GM19455 (cell line): ENCODE data around the gene TSHZ2.
"Not testable (repeated sequence)": the region's sequence is repeated elsewhere in the genome, so short reads cannot be mapped to it uniquely, and the experiment has no call there.

Experiments
- ATAC-seq: cut with Tn5 transposase; IDR thresholded peaks from one replicate; pipeline ENCODE4 v1.9.1; 2021; ENCODE audit not compliant: unreplicated experiment

TSHZ2 gene

DNA sequence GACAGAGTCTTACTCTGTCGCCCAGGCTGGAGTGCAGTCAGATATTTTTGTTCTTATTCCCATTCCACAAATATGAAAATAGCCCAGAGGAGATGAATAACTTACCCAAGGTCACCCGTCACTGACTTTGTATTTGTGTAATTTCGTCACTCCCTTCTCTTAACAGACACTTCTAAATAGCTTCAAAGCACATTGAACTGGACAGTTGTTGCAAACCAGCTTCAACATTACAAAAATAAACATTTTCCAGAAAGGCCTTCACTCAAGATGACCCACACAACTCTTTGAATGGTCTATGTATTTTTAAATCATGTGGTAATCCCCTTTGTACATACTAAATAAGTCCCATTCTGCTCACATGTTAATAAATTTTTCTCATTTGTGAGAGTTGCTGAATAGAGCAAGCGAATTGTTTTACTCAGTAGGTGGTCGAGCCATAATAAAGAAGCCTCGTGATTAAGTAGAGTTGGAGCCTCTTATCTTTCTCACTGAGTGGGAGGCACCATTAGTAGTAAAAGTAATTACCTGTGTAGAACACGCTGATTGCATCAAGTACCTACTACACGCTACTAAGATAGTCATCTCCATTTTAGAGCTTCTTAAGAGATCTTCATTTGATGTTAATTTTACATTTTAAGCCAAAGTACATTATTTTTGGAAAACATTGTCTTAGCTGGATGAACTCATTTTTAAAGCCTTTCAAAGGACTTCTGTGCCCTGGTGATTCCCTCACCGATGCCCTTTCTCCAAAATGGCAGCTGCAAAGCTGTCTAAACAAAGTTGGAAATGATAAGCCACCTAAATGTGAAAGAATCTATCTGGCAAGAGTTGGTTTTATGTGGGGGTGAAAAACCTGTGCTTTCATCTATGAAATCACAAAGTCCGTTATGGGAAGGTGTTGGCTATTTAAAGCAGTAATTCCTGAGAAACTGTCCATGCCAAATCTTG lies 110.0 kb downstream of the TSHZ2 start:
- no peak for ATAC-seq

DNA sequence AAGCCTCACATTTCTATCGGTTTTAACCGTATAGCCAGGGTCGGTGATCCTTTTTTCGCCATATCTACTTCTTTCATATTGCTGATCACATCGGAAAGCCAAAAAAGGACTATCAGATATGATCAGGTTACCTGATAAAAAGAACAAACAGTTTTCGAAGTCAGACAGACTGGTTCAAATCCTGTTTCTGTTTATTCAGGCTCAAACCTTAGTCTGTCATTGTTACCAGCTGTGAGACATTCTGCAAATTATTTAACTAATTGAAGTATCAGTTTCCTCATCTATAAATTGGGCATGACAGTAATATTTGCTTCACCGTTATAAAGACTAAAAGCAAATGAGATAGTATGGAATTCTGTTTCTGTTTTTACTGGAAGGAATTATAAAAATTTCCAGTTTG lies 111.3 kb downstream of the TSHZ2 start:
- no peak for ATAC-seq

DNA sequence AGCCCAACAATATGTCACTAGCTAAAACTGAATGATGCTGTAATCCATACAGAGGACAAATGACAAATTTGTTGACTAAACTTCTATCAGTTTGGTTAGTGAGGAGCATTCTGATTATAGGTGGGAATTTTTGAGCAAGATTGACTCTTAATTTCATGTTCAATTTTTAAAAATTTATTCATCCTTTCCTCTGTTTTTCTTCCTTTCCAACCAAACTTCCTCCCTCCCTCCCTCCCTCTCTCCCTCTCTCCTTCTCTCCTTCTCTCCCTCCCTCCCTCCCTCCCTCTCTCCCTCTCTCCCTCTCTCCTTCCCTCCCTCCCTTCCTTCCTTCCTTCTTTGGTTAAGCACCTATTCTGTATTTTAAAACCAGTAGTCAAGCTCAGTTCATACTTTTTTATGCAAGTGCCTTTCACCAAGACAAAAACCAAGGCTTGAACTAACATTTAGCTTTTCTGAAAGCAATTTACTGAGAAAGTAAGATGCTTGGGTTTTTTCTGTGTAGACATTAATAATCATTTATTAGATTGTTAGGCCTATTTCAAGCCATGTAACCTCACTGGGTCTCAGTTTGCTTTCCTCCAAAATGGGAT lies 112.3 kb downstream of the TSHZ2 start:
- no peak for ATAC-seq

DNA sequence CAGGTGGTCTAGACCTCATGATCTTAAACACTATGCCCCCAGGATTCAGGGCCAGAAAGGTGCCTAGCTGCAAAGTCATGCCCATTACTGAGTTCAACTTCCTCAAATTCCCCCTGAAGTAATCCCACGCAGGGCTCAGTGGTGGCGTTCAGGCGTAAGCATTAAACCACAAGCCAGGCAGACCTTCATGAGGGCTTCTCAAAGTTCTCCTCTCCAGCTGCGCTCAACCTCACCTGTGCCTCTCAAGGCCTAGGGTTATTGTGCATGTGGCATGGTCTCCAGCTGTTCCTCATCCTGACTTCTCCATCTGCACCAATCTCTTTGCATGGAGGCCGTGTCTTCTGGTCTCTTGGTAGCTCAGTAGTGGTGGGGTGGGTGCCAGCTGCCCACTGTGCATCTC lies 113.6 kb downstream of the TSHZ2 start:
- no peak for ATAC-seq

DNA sequence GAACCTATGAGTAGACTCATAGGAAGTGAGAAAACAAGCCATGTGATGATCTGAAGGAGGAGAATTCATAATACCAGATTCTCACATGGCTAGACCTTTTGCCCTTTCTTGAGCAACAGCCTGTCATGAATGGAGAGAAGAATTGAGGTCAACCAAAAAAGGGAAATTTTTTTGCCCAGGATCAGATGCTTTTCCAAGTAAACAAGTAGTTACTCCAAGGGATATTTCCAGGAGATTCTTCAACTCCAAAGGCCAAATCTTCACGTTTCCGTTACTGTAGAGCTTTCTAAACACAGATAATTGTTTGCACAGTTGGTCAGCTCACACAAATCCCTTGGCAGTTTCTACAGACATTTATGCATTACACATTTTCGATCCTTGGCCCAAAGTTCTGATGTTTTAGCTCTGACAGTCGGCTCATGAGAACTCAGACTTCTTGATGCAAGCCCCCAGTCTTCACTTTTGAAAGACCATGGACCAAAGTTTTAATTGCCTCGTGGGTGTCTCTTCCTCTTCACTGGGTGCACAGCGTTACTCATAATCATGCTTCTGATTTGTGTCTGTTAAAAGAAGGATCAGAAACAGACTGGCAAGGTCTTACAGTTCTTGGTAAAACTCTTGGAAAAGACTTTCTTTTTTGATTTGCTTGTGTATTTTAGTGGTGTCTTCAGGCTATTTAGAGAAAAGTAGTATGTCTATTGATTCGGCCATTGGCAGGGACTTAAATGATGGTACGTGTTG lies 115.0 kb downstream of the TSHZ2 start:
- no peak for ATAC-seq

DNA sequence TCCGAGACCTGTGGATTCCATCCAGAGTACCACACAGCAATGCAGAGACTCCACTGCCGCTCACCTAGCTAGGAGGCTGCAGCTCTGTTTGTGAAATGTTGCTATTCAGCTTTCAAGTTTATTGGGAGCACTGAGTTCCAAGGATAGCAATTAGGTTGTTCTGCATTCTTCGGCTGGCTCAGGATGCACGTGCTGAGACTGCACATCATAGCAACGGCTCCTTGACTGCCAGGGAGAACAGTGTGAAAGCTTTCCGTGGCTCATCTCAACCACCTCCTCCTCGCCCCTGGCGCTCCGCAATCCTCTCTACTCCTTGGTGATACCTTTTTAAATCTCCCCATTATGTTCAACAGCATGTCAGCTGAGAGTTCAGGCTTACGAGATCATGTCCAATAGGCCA lies 116.6 kb downstream of the TSHZ2 start:
- no peak for ATAC-seq

DNA sequence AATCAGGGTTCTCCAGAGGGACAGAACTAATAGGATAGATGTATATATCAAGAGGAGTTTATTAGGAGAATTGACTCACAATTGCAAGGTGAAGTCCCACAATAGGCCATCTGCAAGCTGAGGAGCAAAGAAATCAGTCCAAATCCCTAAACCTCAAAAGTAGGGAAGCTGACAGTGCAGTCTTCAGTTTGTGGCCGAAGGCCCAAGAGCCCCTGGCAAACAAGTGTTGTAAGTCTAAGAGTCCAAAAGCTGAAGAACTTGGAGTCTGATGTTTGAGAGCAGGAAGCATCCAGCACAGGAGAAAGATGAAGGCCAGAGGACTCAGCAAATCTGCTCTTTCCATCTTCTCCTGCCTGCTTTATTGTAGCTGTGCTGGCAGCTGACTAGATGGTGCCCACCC lies 117.7 kb downstream of the TSHZ2 start:
- not testable (repeated sequence) for ATAC-seq

DNA sequence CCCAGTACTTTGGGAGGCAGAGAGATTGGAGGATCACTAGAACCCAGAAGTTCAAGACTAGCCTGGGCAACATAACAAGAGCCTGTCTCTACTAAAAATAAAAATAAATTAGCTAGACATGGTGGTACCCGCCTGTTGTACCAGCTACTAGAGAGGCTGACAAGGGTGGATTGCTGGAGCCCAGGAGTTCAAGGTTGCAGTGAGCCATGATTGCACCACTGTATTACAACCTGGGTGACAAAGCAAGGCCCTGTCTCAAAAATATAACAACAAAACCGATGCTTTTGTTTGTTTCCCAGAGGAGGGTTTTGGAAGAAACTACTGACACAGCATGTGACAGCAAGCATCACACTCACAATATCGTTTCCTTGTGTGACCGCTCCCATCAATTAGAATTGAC lies 119.6 kb downstream of the TSHZ2 start:
- ATAC-seq: no peak

DNA sequence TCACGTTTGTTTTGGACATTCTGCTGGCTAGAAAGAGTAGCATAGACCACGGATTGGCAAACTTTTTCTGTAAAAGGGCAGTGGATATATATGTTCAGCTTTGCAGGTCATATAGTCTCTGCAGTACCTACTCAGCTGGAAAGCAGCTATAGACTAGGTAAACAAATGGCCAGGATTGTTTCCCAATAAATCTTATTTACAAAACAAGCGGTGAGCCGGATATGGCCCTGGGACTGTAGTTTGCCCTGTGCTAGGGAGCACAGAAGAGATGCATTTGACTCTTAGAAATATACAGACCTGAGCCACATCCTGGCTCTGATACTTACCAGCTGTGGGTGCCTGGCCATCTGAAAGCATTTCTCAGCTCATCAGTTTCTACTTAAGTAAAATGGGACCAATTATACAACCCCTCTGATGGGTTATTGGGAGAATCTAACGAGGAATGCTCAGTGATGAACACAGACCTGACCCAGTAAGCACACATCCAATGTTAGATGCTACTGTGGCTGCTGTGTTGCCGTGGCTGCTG lies 120.7 kb downstream of the TSHZ2 start:
- no peak for ATAC-seq

DNA sequence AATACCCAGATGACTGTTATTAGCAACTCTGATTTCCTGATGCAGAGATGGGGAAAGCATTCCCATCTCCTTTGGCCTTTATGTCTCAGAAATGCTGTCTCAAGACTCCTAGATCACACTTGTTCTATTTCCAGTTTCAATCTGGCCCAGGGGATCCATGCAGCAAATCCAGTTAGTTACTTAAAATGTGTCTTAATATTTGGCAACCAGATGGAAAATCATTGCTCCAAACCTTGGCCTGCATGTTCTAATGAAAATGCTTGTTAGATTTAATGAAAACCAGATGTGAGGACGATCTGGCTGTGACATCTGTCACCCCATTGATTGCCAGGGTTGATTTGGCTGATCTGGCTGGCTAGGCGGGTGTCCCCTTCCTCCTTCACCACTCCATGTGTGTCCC lies 125.2 kb downstream of the TSHZ2 start:
- no peak for ATAC-seq

DNA sequence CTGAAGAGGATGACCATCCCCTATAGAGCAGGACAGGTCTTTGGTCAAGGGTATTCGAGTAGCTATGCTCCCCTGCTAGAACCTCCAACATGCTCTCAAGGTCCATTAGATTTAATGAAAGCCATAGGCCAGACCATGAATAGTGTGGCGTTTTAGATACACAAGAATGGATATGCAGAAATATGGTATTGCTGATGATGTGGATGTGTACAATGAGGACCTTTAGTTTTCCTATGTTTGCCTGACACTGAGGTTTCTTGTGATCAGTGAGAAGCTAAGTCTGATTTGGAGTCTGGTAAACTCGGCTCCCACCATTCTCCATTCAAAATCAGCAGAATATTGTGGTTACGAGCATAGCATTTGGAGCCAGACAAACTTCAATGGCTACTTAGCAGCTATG lies 125.6 kb downstream of the TSHZ2 start:
- no peak for ATAC-seq

DNA sequence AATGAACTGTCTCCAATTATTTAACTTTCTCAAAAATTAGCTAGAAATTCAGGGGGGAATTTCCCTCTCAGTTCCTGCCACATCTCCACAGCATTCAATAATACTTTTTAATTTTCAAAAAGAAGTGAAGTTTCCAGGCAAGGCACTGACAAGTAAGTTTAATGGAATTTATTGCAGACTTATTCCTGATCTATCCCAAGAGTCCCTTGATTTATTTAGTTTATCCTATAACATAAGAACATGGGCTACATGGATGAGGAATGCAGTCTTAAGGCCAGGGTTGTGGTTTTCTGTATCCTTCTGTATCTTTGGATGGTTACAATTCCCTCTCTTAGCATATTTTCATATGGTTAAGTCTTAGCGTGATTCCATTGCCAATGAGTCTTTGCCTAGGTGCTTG lies 126.5 kb downstream of the TSHZ2 start:
- ATAC-seq: no peak

DNA sequence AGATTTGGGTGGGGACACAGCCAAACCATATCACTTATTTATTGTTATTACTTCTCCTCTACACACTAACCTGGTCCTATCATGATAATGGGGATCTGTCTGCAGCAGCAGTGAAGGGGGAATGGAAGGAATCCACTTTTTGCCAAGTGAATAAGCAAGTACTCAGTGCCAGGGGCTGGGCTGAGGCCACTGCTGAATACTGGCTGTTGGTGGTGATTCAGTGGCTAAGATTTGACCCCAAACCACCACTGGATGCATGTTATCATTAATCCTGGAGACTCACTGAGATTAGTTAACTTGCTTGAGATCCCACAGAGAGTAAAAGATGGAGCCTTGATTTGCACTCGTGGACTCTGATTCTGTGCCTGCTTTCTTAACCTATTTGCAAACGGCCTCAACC lies 127.7 kb downstream of the TSHZ2 start:
- ATAC-seq: no peak

DNA sequence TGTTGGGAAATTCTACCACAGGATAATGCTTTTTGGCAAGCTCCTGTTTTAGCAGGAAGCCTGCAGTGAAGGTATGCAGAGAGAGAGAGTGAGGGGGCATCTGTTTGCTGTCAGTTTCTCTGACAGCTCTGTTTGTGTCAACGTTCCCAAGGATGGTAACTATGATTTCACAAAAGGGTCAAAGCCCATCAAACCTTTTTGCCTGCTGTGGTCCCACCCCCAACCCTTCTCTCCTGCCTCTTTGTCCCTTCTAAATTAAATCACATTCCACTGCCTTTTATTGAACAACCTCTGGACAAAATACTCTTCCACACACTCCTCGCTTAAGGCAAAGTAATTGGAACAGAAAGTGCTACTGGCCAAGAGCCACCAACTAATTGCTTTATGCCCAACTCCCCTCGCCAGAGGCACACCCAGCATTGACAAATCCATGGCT lies 128.3 kb downstream of the TSHZ2 start:
- no peak for ATAC-seq

DNA sequence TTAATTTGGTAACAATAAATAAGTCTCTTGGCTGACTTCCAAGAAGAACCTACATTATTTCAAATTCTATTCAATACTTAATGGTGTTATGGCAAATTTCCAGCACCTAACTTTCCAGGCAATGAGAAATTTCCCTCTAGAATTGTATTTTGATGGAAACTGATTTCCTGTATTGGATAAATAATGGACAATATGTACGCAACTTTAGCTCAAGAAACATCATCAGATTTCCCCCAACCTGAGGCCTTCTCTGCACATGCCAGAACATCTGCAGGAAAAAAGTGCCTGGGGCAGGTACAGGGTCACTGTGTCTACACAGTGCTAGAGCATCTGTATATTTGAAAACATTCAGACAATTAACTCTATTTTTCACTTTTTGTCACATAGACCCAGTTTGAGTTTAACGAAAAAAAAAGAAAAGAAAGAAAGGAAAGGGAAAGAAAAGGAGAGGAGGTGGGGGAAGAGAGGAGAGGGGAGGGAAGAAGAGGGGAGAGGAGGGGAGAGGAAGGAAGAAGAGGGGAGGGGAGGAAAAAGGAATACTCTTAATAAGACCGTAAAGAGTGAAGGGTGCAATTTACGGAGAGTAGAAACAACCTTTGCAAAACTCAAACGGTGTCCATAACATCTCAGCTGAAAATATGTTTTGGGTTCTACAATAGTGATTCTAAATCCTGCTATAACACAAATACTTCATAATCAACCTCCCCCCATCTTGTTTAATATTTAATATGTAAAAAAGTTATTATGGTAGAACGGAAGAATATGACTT lies 130.0 kb downstream of the TSHZ2 start:
- ATAC-seq: no peak

DNA sequence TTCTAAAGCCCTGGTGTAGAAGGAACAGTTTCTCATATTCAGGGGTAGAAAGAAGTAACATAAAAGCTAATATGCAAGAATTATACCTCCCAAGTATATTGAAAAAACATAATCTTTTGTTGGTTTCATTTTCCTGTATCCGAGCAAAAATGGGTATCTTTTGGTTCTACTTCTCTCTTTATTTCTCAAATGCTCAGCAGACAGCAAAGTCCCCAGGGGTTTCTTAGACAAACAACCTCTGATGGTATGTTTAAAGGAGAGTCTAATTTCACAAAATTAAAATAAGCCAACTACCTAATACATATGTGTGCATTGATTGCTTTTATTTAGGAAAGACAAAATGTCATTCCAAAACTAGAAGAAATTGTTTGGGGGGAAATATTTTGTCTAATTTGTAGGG lies 131.0 kb downstream of the TSHZ2 start:
- ATAC-seq: no peak

DNA sequence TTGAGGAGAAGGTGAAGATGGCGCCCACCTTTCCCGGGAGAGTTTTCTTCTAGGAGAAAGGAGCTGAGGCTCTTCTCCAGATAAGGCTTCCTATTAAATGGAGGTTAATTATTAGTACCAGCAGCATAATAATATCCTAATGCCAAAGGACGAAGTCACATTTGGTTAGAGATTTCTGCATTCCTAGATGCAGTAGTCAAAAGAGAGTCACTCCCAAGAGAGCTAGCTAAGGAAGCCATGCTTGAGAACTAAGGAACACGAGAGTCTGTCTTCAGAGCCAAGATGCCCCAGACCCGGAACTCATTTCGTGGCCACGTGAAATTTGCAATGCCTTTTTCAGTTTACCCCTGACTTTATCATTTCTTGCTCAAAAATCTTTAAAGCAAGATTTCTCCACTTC lies 132.7 kb downstream of the TSHZ2 start:
- ATAC-seq: no peak

DNA sequence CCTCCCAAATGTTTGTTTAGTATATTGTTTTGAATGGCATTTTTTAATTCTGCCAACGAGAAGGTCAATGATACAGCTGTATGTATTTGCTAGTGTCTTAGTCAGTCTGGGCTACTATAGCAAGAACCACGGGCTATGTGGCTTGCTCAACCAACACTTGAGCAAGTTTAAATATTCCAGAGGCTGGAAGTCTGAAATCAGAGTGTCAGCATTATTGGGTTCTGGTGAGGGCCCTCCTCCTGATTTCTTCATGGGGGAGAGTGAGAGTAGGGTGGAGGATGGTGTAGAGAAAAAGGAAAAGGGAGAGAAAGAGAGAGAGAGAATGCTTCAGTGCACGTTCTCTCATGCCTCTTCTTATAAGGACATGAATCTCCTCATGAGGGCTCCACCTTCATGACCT lies 144.6 kb downstream of the TSHZ2 start:
- ATAC-seq: no peak

DNA sequence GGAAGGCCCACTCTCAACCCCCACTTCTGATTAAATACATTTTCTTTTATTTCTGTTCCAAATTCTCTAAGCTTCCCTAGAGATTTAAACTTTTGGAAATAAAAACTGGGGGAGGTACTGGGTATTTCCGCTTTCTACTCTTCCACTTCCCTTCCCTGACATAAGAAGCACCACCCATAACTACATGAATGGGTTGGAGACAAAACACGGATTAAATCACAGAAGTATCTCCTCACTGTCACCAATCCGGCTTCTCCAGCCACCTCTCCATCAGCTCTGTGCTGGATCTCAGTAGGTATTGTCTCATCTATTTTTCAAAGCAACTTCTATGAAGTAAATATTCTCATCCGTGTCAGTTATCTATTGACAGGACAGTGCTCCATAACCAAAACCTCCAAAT lies 150.7 kb downstream of the TSHZ2 start:
- no peak for ATAC-seq

DNA sequence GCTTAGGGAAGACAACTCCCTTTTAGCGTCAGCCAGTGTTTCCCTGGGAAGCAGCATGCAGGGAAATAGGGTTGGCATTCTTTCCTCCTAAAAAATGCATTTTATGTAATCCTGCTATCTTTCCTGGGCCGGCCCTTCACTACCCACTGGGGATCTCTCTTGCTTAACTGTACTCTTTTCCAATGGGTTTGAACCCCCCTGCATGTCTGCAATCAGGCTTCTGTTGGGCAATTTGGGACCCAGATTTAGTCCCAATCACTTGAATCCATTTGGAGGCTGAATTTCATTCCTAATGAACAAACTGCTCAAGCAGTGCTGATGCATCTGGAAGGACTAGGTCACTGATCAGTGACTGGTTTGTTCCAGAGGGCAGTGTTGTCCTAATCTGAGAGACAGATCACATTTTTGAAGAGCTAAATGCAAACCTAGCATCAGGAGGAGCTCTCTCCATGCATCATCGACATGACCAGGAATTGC lies 152.0 kb downstream of the TSHZ2 start:
- ATAC-seq: no peak

DNA sequence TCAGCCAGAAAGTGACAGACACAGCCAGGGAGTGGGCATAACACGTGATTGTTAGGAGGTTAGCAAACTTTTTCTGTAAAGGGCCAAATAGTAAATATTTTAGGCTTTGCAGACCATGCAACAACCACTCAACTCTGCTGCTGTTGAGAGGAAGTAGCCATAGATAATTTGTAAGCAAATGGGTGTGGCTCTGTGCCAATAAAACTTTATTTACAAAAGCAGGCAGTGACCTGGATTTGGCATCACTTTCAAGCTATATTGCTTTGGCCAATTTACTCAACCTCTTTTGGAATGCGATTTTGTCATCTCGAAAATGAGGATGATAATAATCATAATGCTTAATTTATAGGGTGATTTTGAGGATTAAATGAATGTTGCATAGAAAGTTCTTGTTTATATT lies 152.6 kb downstream of the TSHZ2 start:
- no peak for ATAC-seq
